Erythroblast (primary cell): ENCODE results near the gene SCNN1B.

Experiments used
- GATA1 ChIP-seq: IDR thresholded peaks from 2 replicates; pipeline ENCODE4 v1.6.1; 2011; ENCODE audit warnings: low read depth, mild to moderate bottlenecking, control low read depth, low read length, moderate library complexity
- POLR2A ChIP-seq: IDR thresholded peaks from 2 replicates; pipeline ENCODE4 v1.6.1; 2011; ENCODE audit warnings: mild to moderate bottlenecking, low read length

DNA sequence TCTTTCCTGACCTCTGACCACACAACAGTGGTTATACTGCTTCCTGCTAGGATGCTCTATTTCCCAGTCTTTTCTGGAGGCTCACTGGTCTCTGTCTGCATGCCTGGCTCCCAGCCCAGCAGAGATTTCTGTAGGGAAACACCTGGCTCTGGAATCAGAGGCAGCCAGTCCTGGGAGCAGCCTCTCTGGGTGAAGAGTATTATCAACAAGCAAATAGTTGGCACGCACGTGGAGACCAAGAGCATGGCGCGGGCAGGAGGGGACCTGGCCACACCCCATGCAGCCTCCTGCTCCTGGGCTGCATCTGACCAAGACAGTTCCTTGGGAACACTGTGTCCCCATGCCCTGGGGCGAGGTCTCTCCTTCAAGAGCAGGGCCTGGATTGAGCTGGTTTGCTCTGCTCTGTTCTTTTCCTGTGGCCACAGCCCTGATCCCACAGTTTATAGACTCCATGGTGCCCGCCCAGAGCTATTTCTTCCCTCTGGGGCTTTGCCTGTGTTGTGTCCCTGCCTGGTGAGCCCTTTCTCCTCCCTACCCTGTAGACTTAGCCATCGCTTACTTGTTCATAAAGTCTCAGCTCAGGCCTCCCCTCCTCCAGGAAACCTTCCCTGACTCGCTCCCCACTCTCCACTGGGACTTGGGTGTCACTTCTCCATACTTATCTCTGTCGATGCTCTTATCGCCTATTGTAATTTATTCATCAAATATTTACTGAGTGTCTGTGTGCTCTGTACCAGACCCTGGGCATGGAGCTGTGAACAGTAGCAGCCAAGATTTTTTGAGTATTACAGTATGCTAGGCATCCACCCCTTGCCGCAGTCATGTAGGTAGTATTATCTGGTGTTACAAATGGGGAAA is 60.6 kb downstream of the SCNN1B start:
- TF ChIP-seq POLR2A, result no peak
- no peak for TF ChIP-seq GATA1
